Keratinocyte (primary cell): ENCODE data around the gene PHF14. TPM values are rescaled to one million over a fixed set of nuclear protein-coding genes. Genes with fewer than 3 reads are reported as not detected.

Source experiments
- DNase-seq: peaks from one replicate; pipeline ENCODE4 v3.0.0-alpha.2; 2011; ENCODE audit warnings: low read depth, missing footprints, low spot score
- FAIRE-seq: peaks from 2 replicates; lab custom pipeline; 2011; peaks lifted over from hg19 to GRCh38; lab: Jason Lieb, UNC
- H2AFZ ChIP-seq: 2 replicates; pipeline ENCODE4 v1.6.0; 2012; ENCODE audit warnings: low read length, control low read depth, inconsistent platforms; ENCODE audit not compliant: control insufficient read depth
- H3K27ac ChIP-seq: 2 replicates; pipeline ENCODE4 v1.5.1; 2011; ENCODE audit warnings: low read length; ENCODE audit not compliant: control insufficient read depth, insufficient read depth
- H3K27me3 ChIP-seq: 3 replicates; pipeline ENCODE4 v1.6.0; 2011; ENCODE audit warnings: low read length; ENCODE audit not compliant: control insufficient read depth, insufficient read depth; ENCODE audit errors: extremely low read depth
- H3K36me3 ChIP-seq, 2 experiments: 2 replicates in 1 of 2; 3 replicates in 1 of 2; pipeline ENCODE4 v1.5.1; 2011; ENCODE audit warnings: low read length in 2 of 2, mild to moderate bottlenecking in 1 of 2; ENCODE audit not compliant: control insufficient read depth in 2 of 2, insufficient read depth in 2 of 2; ENCODE audit errors: extremely low read depth in 1 of 2
- H3K4me1 ChIP-seq: 3 replicates; pipeline ENCODE4 v1.5.1; 2011; ENCODE audit warnings: low read length; ENCODE audit not compliant: control insufficient read depth, insufficient read depth; ENCODE audit errors: extremely low read depth
- H3K4me2 ChIP-seq: 3 replicates; pipeline ENCODE4 v1.6.0; 2011; ENCODE audit warnings: low read depth, low read length; ENCODE audit not compliant: control insufficient read depth, insufficient read depth; ENCODE audit errors: extremely low read depth
- H3K4me3 ChIP-seq, 3 experiments: fragments of 200-600 bp in 1 of 3; sonication (generic) in 1 of 3; 2 replicates in 2 of 3; 3 replicates in 1 of 3; pipeline ENCODE4 v1.5.1; 2011 to 2016; ENCODE audit warnings: low read length in 3 of 3, mild to moderate bottlenecking in 3 of 3, control low read depth in 2 of 3, inconsistent platforms in 1 of 3, low read depth in 1 of 3, mixed read lengths in 1 of 3, mixed run types in 1 of 3, moderate library complexity in 1 of 3; ENCODE audit not compliant: control insufficient read depth in 2 of 3, insufficient read depth in 2 of 3; ENCODE audit errors: extremely low read depth in 1 of 3
- H3K79me2 ChIP-seq: 2 replicates; pipeline ENCODE4 v1.6.0; 2012; ENCODE audit warnings: low read length; ENCODE audit not compliant: control insufficient read depth, insufficient read depth
- H3K9ac ChIP-seq: 3 replicates; pipeline ENCODE4 v1.6.0; 2011; ENCODE audit warnings: low read length; ENCODE audit not compliant: control insufficient read depth, insufficient read depth; ENCODE audit errors: extremely low read depth
- H3K9me1 ChIP-seq: 3 replicates; pipeline ENCODE4 v1.6.0; 2011; ENCODE audit warnings: low read length; ENCODE audit not compliant: control insufficient read depth, insufficient read depth; ENCODE audit errors: extremely low read depth
- H3K9me3 ChIP-seq: 2 replicates; pipeline ENCODE4 v1.5.1; 2012; ENCODE audit warnings: low read depth, low read length; ENCODE audit not compliant: control insufficient read depth
- H4K20me1 ChIP-seq: 3 replicates; pipeline ENCODE4 v1.6.0; 2011; ENCODE audit warnings: low read length; ENCODE audit not compliant: control insufficient read depth, insufficient read depth; ENCODE audit errors: extremely low read depth
- CTCF ChIP-seq, 3 experiments: IDR thresholded peaks in 1 of 3; conservative IDR thresholded peaks in 1 of 3; optimal IDR thresholded peaks in 1 of 3; 2 replicates in 2 of 3; 3 replicates in 1 of 3; pipeline versions ENCODE3 to v1.5.1; 2011; ENCODE audit warnings: low read length in 3 of 3, mild to moderate bottlenecking in 3 of 3, moderate library complexity in 2 of 3, control low read depth in 1 of 3, inconsistent platforms in 1 of 3; ENCODE audit not compliant: insufficient read depth in 2 of 3; ENCODE audit errors: extremely low read depth in 1 of 3
- EZH2 ChIP-seq: IDR thresholded peaks from one replicate; pipeline ENCODE4 v1.6.1; 2012; ENCODE audit warnings: inconsistent platforms, mild to moderate bottlenecking, low read length, moderate library complexity
- dilution Hi-C: fragments of 300-500 bp; cut with MboI; formaldehyde crosslinking; loops from one replicate; pipeline ENCODE4 v1.7.0; 2020; ENCODE audit warnings: low sequenced_read_pairs; ENCODE audit not compliant: extremely low pct_ligation_motif_present
- polyA plus RNA-seq, 5 experiments: library from polyadenylated mRNA; depleted of rRNA in 3 of 5; stranded (reverse) in 3 of 5; stranded (forward) in 1 of 5; unstranded in 1 of 5; fragments of >200 nt; gene quantifications; 1 replicate in 1 of 5; 2 replicates in 3 of 5; 3 replicates in 1 of 5; pipeline versions ENCODE4 v1.2.1 to v1.2.3, GENCODE V29; 2011 to 2012; ENCODE audit warnings: missing spikeins in 2 of 5, low read depth in 1 of 5, low replicate concordance in 1 of 5

Gene PHF14
- polyA plus RNA-seq, 1 donor (not counting 4 experiments of a cell fraction or from before 2014, with no cell fraction given): 16.9 TPM

- Histone ChIP-seq H3K9me1 (no peaks in the 10 kb centered on the region), H3K4me3 (no peak overlapping the region), H3K79me2 (no peaks in the 10 kb centered on the region), H3K36me3 (no peaks in the 10 kb centered on the region), H3K4me2 (no peak overlapping the region), H4K20me1 (no peaks in the 10 kb centered on the region), H3K9ac (no peak overlapping the region), H3K27me3 (no peaks in the 10 kb centered on the region), H2AFZ (no peak overlapping the region), H3K9me3 (no peaks in the 10 kb centered on the region), H3K4me1 (no peaks in the 10 kb centered on the region), H3K27ac (no peak overlapping the region)
- FAIRE-seq (no peak), DNase-seq (no peak)
- TF ChIP-seq CTCF (optimal IDR thresholded peaks at IDR 0.05 in 1 of 3, IDR thresholded peaks at IDR 0.05 in 1 of 3, conservative IDR thresholded peaks at IDR 0.05 in 1 of 3; ENCODE audit: extremely low read depth in 1 of 3, insufficient read depth in 2 of 3, low read length in 3 of 3) (no peak), EZH2 (no peak)
- dilution Hi-C loops: no loop called here
Observed at GRCh38 chr7:11193888-11194287, 220.2 kb downstream of the PHF14 start.

DNA sequence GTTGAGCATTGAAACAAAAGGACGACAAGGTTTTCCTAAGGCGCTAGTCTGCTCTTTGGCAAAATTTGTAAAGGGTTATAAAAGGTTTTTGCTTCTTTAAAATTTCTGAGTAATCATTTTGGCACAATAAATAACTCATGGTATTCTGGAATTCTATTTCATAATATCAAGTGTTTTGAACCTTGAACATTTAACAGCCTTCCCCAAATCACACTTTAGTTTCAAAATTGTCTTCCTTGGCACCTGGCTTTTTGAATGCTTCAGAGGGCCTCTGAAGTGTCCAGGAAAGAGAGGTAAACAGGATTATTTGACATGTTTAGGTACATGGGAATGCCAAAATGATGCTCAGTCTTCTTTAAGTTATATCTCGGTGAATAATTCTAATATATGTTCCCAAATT lies 220.8 kb downstream of the PHF14 start:
- dilution Hi-C loops: no loop called here
- Histone ChIP-seq H3K9ac (no peak overlapping the region), H3K4me3 (no peak overlapping the region), H3K9me1 (no peaks in the 10 kb centered on the region), H3K27me3 (no peaks in the 10 kb centered on the region), H4K20me1 (no peaks in the 10 kb centered on the region), H3K36me3 (no peaks in the 10 kb centered on the region), H3K27ac (no peak overlapping the region), H3K4me1 (no peaks in the 10 kb centered on the region), H3K79me2 (no peaks in the 10 kb centered on the region), H3K9me3 (no peaks in the 10 kb centered on the region), H3K4me2 (no peak overlapping the region), H2AFZ (no peak overlapping the region)
- TF ChIP-seq CTCF (optimal IDR thresholded peaks at IDR 0.05 in 1 of 3, IDR thresholded peaks at IDR 0.05 in 1 of 3, conservative IDR thresholded peaks at IDR 0.05 in 1 of 3; ENCODE audit: extremely low read depth in 1 of 3, insufficient read depth in 2 of 3, low read length in 3 of 3): no peak
- TF ChIP-seq EZH2: no peak
- no peak for DNase-seq
- no peak for FAIRE-seq
